HG03159 (cell line): Measurements from ENCODE around the gene AP4S1.
"Not testable (repeated sequence)": the region's sequence is repeated elsewhere in the genome, so short reads cannot be mapped to it uniquely, and the experiment has no call there.

ENCODE experiments used
- ATAC-seq: cut with Tn5 transposase; IDR thresholded peaks from one replicate; pipeline ENCODE4 v1.9.1; 2021; ENCODE audit warnings: mild to moderate bottlenecking, moderate library complexity; ENCODE audit not compliant: unreplicated experiment

AP4S1 gene

GRCh38 chr14:31004007-31004406 lies 21.4 kb upstream of the AP4S1 start:
- not testable (repeated sequence) for ATAC-seq

GRCh38 chr14:31006703-31007102 lies 18.7 kb upstream of the AP4S1 start:
- ATAC-seq: no peak

- ATAC-seq: no peak
Observed at GRCh38 chr14:31009836-31010574, 15.4 kb upstream of the AP4S1 start.

GRCh38 chr14:31010935-31011334 lies 14.5 kb upstream of the AP4S1 start:
- no peak for ATAC-seq

- ATAC-seq: no peak
Observed at GRCh38 chr14:31013841-31014240, 11.6 kb upstream of the AP4S1 start.

GRCh38 chr14:31018057-31018645 lies 7.3 kb upstream of the AP4S1 start:
- no peak for ATAC-seq

- ATAC-seq: no peak
Observed at GRCh38 chr14:31020834-31021575, 4.4 kb upstream of the AP4S1 start.

- no peak for ATAC-seq
Observed at GRCh38 chr14:31021576-31021949, 3.9 kb upstream of the AP4S1 start.

GRCh38 chr14:31022386-31022785 lies 3.1 kb upstream of the AP4S1 start:
- ATAC-seq: no peak

- ATAC-seq: no peak
Observed at GRCh38 chr14:31024010-31024480, 1.4 kb upstream of the AP4S1 start.

- no peak for ATAC-seq
Observed at GRCh38 chr14:31024577-31025366, 677 bp upstream of the AP4S1 start.

GRCh38 chr14:31026077-31026449 lies 614 bp downstream of the AP4S1 start, which contains the start of gene STRN3:
Gene STRN3, minus strand, starts transcription at chr14:31026379. Its CDS starts 194 bp downstream, at chr14:31026185.
- ATAC-seq: no peak

GRCh38 chr14:31026450-31027235 lies 1.2 kb downstream of the AP4S1 start:
- ATAC-seq: peak; percentile 91

- no peak for ATAC-seq
Observed at GRCh38 chr14:31027847-31028246, 2.4 kb downstream of the AP4S1 start.

GRCh38 chr14:31029016-31029970 lies 3.8 kb downstream of the AP4S1 start:
- no peak for ATAC-seq

GRCh38 chr14:31030469-31030868 lies 5.0 kb downstream of the AP4S1 start:
- no peak for ATAC-seq

GRCh38 chr14:31036552-31036951 lies 11.1 kb downstream of the AP4S1 start:
- ATAC-seq: no peak

GRCh38 chr14:31037709-31038221 lies 12.3 kb downstream of the AP4S1 start:
- ATAC-seq: no peak
